WTC11 (cell line): ENCODE data around the gene VWC2. TPM values are rescaled to one million over a fixed set of nuclear protein-coding genes. Genes with fewer than 3 reads are reported as not detected.

Experiments
- ATAC-seq: fragments of 200-7000 bp; cut with Tn5 transposase; 2 replicates; pipeline ENCODE4 v1.10.0; 2021; ENCODE audit warnings: mild to moderate bottlenecking, moderate library complexity
- CTCF ChIA-PET: fragments of 300-600 bp; sonication (Branson Sonifier 250); formaldehyde crosslinking; loops from one replicate; lab custom pipeline; 2021; ENCODE audit warnings: antibody characterized with exemption; lab: Charles Lee
- POLR2A ChIA-PET: fragments of 350-600 bp; sonication (Branson Sonifier 250); formaldehyde crosslinking; loops from one replicate; lab custom pipeline; 2021; ENCODE audit warnings: antibody characterized with exemption; lab: Charles Lee
- DNase-seq: peaks from one replicate; pipeline ENCODE4 v3.0.0; 2021; ENCODE audit warnings: low spot score
- H3K27ac Mint-ChIP-seq: 2 replicates; pipeline ENCODE4 v1.8.0; 2021; ENCODE audit warnings: mixed read lengths
- H3K27me3 Mint-ChIP-seq: 2 replicates; pipeline ENCODE4 v1.8.0; 2021; ENCODE audit warnings: low read depth, mild to moderate bottlenecking, moderate library complexity, mixed read lengths
- H3K36me3 Mint-ChIP-seq: 2 replicates; pipeline ENCODE4 v1.8.0; 2021; ENCODE audit warnings: mixed read lengths
- H3K4me1 Mint-ChIP-seq: 2 replicates; pipeline ENCODE4 v1.8.0; 2022; ENCODE audit warnings: mixed read lengths
- H3K4me3 Mint-ChIP-seq: 2 replicates; pipeline ENCODE4 v1.8.0; 2021; ENCODE audit warnings: mild to moderate bottlenecking, moderate library complexity, mixed read lengths
- H3K9me3 Mint-ChIP-seq: 2 replicates; pipeline ENCODE4 v1.8.0; 2021; ENCODE audit warnings: mixed read lengths
- CREM ChIP-seq: sonication (generic); formaldehyde crosslinking; IDR thresholded peaks from 2 replicates; pipeline ENCODE4 v1.8.1; 2022; ENCODE audit warnings: mild to moderate bottlenecking, missing genetic modification reagents, moderate library complexity
- E2F1 ChIP-seq: sonication (generic); formaldehyde crosslinking; IDR thresholded peaks from 2 replicates; pipeline ENCODE4 v1.8.0; 2022; ENCODE audit warnings: mild to moderate bottlenecking, missing genetic modification reagents
- EMX1 ChIP-seq: fragments of 250-450 bp; sonication (Bioruptor Pico); IDR thresholded peaks from 2 replicates; pipeline ENCODE4 v1.8.0; 2021; ENCODE audit warnings: mild to moderate bottlenecking
- FOXJ3 ChIP-seq: sonication (generic); formaldehyde crosslinking; IDR thresholded peaks from 2 replicates; pipeline ENCODE4 v1.9.0; 2021; ENCODE audit warnings: missing genetic modification reagents, mild to moderate bottlenecking, borderline replicate concordance
- GRHL2 ChIP-seq: fragments of 250-450 bp; sonication (Bioruptor Pico); IDR thresholded peaks from 2 replicates; pipeline ENCODE4 v1.8.0; 2022; ENCODE audit warnings: mild to moderate bottlenecking, moderate library complexity; ENCODE audit not compliant: insufficient replicate concordance, severe bottlenecking
- PRRX2 ChIP-seq: fragments of 250-450 bp; sonication (Bioruptor Pico); IDR thresholded peaks from 2 replicates; pipeline ENCODE4 v1.8.0; 2021; ENCODE audit warnings: mild to moderate bottlenecking
- ZNF219 ChIP-seq: sonication (generic); formaldehyde crosslinking; IDR thresholded peaks from 2 replicates; pipeline ENCODE4 v1.8.0; 2023; ENCODE audit warnings: missing genetic modification reagents, mild to moderate bottlenecking, borderline replicate concordance
- ZNF532 ChIP-seq: fragments of 250-450 bp; sonication (Bioruptor Pico); IDR thresholded peaks from 2 replicates; pipeline ENCODE4 v1.9.0; 2021; ENCODE audit warnings: mild to moderate bottlenecking, borderline replicate concordance
- total RNA-seq: library from RNA; stranded (reverse); gene quantifications from 3 replicates; pipeline ENCODE4 v1.2.3, GENCODE V29; 2021
- TF ChIP-seq, protein P1 (sequence below): fragments of 250-450 bp; sonication (Bioruptor Pico); conservative IDR thresholded peaks from 2 replicates; pipeline ENCODE4 v1.9.0; 2021; ENCODE audit warnings: mild to moderate bottlenecking
- TF ChIP-seq, protein P2 (sequence below): sonication (generic); formaldehyde crosslinking; IDR thresholded peaks from 2 replicates; pipeline ENCODE4 v1.8.1; 2023; ENCODE audit warnings: mild to moderate bottlenecking, missing genetic modification reagents, moderate library complexity
- TF ChIP-seq, protein P3 (sequence below): sonication (generic); formaldehyde crosslinking; IDR thresholded peaks from 2 replicates; pipeline ENCODE4 v1.8.1; 2023; ENCODE audit warnings: mild to moderate bottlenecking, missing genetic modification reagents, moderate library complexity
- TF ChIP-seq, protein P4 (sequence below): sonication (generic); formaldehyde crosslinking; IDR thresholded peaks from 2 replicates; pipeline ENCODE4 v1.8.0; 2023; ENCODE audit warnings: mild to moderate bottlenecking, missing genetic modification reagents

The VWC2 gene
- total RNA-seq, 1 experiment from 2014 or later: 0.79 TPM

DNA sequence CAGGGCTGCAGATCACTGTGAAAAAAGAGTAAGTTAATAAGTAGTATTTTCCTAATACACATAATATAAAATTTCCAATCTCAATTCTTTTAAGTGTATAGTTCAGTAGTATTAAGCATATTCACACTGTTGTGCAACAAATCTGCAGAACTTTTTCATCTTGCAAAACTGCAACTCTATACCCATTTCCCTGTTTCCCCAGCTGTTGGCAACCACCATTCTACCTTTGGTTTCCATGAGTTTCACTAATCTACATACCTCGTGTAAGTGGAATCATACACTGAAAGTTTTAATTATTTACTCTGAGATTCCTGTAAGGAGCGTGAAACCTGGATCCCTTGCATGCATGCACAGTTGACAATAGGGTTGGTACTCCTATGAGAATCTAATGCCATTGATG lies 164.2 kb downstream of the VWC2 start:
- ChIA-PET CTCF (no interaction called here), POLR2A (no interaction called here)
- Mint-ChIP-seq H3K27ac (no peak overlapping the region), H3K9me3 (peaks cover 30% of the 10 kb centered on the region), H3K27me3 (no peaks in the 10 kb centered on the region), H3K4me3 (no peak overlapping the region), H3K4me1 (no peaks in the 10 kb centered on the region), H3K36me3 (peaks cover 16% of the 10 kb centered on the region)
- DNase-seq (no peak), ATAC-seq (no peak)
- TF ChIP-seq, protein P1, sequence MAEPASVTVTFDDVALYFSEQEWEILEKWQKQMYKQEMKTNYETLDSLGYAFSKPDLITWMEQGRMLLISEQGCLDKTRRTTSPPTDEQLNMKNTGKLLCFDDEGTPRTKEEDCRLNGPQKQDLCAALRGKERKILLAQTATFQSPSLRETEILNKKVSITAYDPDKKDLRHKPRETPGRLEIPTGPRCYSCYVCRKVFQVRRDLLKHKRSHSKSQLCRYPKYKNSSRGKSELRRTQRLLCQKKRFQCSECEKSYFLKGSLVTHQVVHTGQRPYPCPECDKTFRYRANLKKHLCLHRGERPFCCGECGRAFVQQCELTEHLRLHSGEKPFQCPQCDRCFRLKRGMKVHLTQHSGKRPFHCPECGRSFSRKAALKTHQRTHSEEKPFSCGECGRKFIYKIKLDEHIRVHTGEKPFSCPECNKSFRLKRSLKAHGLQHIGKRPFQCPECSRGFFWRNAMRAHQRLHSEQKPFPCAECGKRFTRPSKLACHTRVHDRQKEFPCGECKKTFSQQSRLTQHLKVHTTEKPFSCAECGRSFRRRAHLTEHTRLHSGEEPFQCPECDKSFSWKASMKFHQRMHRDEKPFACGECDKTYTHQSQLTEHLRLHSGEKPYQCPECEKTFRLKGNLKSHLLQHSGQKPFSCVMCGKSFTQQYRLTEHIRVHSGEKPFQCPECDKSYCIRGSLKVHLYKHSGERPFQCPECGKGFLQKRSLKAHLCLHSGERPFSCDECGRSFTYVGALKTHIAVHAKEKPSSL (CRISPR knock-in tag): no peak
- TF ChIP-seq FOXJ3 (CRISPR knock-in tag): no peak
- no peak for TF ChIP-seq EMX1 (CRISPR knock-in tag)
- TF ChIP-seq ZNF219: no peak
- TF ChIP-seq PRRX2 (CRISPR knock-in tag): no peak
- no peak for TF ChIP-seq ZNF532 (CRISPR knock-in tag)
- no peak for TF ChIP-seq CREM (CRISPR knock-in tag)
- no peak for TF ChIP-seq GRHL2 (CRISPR knock-in tag)
- TF ChIP-seq E2F1 (CRISPR knock-in tag): no peak
- TF ChIP-seq, protein P2, sequence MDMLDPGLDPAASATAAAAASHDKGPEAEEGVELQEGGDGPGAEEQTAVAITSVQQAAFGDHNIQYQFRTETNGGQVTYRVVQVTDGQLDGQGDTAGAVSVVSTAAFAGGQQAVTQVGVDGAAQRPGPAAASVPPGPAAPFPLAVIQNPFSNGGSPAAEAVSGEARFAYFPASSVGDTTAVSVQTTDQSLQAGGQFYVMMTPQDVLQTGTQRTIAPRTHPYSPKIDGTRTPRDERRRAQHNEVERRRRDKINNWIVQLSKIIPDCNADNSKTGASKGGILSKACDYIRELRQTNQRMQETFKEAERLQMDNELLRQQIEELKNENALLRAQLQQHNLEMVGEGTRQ (CRISPR knock-in tag): no peak
- TF ChIP-seq, protein P3, sequence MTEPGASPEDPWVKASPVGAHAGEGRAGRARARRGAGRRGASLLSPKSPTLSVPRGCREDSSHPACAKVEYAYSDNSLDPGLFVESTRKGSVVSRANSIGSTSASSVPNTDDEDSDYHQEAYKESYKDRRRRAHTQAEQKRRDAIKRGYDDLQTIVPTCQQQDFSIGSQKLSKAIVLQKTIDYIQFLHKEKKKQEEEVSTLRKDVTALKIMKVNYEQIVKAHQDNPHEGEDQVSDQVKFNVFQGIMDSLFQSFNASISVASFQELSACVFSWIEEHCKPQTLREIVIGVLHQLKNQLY (CRISPR knock-in tag): no peak
- TF ChIP-seq, protein P4, sequence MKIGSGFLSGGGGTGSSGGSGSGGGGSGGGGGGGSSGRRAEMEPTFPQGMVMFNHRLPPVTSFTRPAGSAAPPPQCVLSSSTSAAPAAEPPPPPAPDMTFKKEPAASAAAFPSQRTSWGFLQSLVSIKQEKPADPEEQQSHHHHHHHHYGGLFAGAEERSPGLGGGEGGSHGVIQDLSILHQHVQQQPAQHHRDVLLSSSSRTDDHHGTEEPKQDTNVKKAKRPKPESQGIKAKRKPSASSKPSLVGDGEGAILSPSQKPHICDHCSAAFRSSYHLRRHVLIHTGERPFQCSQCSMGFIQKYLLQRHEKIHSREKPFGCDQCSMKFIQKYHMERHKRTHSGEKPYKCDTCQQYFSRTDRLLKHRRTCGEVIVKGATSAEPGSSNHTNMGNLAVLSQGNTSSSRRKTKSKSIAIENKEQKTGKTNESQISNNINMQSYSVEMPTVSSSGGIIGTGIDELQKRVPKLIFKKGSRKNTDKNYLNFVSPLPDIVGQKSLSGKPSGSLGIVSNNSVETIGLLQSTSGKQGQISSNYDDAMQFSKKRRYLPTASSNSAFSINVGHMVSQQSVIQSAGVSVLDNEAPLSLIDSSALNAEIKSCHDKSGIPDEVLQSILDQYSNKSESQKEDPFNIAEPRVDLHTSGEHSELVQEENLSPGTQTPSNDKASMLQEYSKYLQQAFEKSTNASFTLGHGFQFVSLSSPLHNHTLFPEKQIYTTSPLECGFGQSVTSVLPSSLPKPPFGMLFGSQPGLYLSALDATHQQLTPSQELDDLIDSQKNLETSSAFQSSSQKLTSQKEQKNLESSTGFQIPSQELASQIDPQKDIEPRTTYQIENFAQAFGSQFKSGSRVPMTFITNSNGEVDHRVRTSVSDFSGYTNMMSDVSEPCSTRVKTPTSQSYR: no peak
